Stimulated activated CD4-positive, alpha-beta T cell treated with anti-CD3 and anti-CD28 coated beads, TNF-alpha, amount 100 ng/mL, for 1 hour (primary cell): ENCODE measurements around the gene TMEM171.
A peak's percentile ranks its signal among the peaks of the same experiment; 100 is the strongest.

Experiments
- DNase-seq, 3 donors: peaks; one replicate each; pipeline ENCODE4 v3.0.0-alpha.2; 2020; ENCODE audit warnings: low read depth in 3 of 3, low spot score in 1 of 3

Gene TMEM171

DNA sequence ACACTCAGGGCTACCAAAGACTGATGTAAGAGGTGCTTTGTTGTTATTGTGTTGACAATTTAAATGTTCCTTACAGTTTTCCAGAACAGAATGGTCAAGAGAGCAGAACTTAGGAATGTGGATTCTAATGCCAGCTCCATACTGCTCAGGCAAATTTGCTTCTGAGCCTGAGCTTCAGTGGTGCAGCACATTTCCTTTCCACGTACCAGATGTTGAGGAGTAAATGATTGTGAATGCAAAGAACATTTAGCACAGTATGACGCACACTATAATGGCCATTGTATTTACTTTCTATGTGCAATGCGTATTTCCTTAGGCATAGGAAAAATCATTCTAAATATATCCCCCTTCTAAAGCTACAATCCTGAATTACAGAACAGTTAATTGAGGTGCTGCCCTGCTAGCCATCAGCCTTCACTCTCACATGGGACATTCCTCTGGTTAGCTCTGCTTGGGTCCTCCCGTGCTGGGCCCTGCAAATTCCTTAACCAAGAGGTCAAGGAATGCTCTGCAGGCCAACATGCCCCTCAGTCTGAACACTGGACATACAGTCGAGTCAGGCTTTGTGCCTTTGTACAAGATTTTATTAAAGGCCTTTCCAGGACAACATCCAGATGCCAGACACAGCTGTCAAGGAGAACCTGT is 31.5 kb downstream of the TMEM171 start:
- no peak for DNase-seq

DNA sequence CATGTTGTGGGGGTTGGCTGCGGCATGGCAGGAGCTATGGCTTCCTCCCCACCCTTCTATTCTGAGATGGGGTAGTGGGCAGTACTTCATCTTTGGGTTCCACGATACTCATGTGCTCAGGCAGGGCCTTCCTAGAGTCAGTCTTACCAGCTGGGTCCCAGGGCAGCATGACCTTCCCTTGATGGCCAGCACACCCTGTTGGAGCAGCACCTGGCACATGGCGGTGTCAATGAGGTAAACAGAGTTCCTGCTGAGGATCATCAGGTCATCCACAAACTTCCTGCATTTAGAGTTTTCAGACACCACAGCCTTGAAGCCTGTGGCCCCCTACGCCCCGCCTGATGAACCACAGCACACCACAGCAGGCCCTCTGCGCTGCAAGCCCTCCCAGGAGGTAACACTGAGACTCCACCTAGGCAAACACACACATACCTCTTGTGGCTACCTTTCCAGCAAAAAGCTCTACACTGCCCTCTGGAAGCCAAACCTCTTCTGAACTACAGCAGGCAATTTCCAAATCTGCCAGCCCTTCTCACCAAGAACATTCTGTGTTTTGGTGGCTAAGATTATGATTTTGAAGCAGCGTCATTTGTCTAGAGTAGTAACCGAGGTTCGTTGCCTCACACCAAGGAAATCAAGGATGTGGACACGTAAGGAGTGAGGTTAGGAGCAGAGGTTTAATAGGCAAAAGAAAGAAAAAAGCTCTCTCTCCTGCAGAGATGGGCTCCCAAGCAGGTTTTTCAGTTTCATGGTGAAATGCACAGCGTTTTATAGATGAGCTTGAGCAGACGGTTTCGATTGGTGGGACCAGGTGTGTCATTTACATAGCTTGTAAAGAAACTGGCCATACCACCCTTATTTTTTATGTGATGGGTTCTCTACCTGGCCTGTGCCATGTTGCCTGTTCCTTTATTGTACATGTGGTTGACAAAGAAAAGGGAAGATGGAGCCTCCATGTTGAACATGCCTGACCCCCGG is 32.3 kb downstream of the TMEM171 start:
- DNase-seq, result no peak

- no peak for DNase-seq
Observed at GRCh38 chr5:73153513-73153912, 33.1 kb downstream of the TMEM171 start.

DNA sequence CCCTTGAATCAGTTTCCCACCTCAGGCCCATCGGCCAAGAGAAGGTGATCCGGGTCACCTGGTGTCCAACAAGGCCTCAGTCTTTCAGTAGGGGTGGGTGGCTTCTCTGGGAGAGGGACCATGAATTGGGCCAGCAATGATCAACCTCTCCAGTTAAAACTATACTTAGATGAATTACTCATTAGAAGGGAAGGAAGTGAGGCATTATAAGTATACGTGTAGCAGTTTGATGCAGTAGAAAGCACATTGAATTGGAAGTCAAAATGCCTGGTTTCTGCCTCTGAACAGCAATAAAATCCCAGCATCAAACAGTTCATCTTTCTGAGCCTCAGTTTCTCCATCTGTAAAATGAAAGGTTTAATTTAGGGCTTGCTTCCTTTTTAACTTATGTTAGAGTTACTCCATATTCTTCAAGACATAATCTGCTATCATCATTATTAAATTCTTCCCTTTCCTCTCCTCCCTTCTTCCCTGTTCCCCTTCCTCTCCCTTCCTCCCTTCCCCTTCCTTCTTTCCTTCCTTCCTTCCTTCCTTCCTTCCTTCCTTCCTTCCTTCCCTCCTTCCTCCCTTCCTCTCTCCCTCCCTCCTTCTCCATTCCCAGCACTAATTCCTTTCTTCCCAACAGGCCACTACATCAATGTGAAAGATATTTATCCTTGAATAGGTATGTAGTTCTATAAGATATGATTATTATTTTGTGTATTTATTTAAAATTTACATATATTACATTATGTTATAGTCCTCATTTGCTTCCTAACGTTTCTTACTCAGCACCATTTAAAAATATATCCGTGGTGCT is 34.0 kb downstream of the TMEM171 start:
- no peak for DNase-seq

- DNase-seq, result no peak
Observed at GRCh38 chr5:73155271-73156222, 35.2 kb downstream of the TMEM171 start.

DNA sequence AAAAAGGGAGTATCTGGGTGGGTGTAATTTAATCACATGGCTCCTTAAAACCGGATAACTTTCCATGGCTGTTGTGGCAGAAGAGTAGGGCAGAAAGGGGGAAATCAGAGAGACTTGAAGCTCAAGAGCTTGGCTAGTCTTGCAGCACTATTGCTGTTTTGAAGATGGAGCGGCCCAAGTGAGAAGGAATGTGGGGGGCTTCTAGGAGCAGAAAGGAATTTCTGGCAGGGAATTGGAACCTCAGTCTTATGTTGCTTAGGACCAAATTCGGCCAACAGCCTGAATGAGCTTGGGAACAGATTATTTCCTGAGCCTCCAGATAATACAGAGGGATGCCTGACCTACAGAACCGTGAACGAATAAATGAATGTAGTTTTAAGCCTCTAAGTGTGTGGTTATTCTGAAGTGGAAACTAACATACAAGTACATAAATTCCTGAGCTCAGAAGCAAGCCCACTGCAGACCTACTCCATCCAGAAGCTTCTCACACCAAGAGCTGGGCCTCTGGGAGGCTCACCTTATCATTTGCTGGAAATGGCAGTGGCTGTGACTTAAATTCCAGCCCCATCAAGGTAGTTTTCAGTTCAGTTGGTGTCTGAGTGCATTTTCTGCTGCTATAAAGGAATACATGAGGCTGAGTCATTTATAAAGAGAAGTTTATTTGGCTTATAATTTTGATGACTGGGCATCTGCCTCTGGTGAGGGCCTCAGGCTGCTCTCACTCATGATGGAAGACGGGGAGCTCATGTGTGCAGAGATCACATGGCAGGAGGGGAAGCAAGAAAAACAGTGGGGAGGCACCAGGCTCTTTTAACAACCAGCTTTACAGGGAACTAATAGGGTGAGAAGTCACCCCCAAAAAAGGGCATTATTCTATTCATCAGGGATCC is 37.3 kb downstream of the TMEM171 start:
- DNase-seq, result no peak

GRCh38 chr5:73158313-73158712 is 37.9 kb downstream of the TMEM171 start:
- DNase-seq, result no peak

GRCh38 chr5:73160239-73160671 is 39.9 kb downstream of the TMEM171 start:
- peak in 1 of 3 donors; percentile 10 for DNase-seq

DNA sequence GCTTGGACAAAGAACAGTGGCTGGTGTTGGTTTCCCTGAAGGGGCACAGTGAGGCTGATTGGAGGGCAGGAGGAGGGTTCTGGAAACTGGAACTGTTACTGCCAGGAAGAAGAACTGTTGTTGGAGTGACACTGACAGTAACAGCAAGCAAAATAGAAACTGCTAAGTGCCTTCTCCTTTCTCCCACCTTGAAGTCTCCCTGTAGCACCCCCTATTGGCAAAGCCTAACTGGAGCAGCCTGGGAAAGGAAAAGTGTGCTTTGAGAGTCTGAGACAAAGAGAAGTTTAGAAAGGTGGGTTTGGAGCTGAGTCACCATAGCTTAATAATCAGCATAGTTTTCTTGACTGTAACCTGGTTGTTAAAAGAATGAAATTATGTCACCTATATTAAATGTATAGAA is 50.1 kb downstream of the TMEM171 start:
- DNase-seq, result no peak

GRCh38 chr5:73171495-73171894 is 51.1 kb downstream of the TMEM171 start:
- DNase-seq, result no peak

DNA sequence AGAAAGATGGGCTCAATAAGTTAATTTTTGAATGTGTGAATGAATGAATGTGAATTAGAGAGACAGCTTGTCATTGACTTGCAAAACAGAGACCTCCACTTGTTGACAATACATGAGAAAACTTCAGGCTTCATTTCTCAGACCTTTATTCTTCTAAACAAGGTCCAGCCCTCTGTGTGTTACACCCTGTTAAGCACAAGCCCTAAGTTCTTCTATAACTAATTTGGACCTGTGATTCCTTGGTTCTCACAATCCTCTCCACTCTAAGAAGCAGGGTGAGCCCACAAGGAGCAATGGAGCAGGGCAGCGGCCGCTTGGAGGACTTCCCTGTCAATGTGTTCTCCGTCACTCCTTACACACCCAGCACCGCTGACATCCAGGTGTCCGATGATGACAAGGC is 52.6 kb downstream of the TMEM171 start, which contains the start of gene TMEM174:
TMEM174 (plus strand) TSS at position 243 of the 400 bp plus-strand sequence; CDS start at position 294, 51 bp downstream.
- DNase-seq, result no peak

DNA sequence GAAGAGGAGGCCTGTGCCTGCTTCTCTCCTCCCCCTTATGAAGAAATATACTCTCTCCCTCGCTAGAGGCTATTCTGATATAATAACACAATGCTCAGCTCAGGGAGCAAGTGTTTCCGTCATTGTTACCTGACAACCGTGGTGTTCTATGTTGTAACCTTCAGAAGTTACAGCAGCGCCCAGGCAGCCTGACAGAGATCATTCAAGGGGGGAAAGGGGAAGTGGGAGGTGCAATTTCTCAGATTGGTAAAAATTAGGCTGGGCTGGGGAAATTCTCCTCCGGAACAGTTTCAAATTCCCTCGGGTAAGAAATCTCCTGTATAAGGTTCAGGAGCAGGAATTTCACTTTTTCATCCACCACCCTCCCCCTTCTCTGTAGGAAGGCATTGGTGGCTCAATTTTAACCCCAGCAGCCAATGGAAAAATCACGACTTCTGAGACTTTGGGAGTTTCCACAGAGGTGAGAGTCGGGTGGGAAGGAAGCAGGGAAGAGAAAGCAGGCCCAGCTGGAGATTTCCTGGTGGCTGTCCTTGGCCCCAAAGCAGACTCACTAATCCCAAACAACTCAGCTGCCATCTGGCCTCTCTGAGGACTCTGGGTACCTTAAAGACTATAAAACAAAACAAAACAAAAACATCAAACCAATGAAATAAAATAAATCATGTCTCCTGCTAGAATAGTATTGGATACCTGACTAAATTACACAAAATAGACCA is 53.9 kb downstream of the TMEM171 start:
- DNase-seq, result no peak

DNA sequence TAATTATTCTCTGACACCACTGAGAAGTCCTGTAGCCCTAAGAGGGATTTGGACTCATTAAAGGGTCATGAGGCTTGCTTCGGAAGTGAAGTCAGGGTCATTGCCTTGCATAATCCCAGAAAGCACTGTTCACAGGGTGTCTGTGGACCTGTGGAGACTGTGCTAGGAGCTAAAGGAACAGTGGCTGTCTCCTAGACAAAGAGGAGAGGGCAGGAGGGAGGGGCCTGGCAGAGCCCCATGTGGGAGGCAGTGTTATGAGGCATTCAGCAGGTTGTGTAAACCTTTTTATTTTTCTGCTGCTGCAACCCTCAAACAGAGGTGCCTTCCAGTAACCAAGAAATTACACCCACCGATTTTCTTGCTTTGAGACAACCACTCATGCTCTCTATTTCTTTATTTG is 55.9 kb downstream of the TMEM171 start:
- no peak for DNase-seq

GRCh38 chr5:73178265-73178664 is 57.9 kb downstream of the TMEM171 start:
- no peak for DNase-seq

DNA sequence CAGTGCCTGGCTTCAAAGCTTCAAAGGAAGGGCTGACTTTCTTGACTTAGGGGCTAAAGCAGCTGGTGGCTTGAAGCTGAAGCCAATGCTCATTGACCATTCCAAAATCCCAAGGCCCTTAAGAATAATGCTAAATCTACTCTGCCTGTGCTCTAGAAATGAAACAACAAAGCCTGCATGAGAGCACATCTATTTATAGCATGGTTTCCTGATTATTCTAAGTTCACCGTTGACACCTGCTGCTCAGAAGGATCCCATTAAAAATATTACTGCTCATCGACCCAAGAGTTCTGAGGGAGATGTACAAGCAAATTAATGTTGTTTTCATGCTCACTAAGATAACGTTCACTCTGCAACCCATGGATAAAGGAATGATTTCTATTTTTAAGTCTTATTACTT is 59.4 kb downstream of the TMEM171 start:
- DNase-seq, result no peak

DNA sequence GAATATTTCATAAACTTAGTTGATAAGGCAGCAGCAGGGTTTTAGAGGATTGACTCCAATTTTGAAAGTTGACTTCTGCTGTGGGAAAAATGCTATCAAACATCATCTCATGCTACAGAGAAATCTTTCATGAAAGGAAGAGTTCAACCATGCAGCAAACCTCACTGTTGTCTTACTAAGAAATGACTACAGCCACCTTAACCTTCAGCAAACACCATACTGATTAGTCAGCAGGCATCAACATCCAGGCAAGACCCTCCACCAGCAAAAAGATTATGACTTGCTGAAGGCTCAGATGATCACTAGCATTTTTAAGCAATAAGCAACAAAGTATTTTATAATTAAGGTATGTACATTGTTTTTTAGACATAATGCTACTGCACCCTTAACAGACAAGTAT is 60.2 kb downstream of the TMEM171 start:
- DNase-seq, result no peak
